Suppressor macrophage treated with lipopolysaccharide for 4 hours (primary cell): ENCODE measurements around the gene OPA1.

ENCODE experiments used
- DNase-seq: peaks from one replicate; pipeline ENCODE4 v3.0.0-alpha.2; 2020

Gene OPA1

DNA sequence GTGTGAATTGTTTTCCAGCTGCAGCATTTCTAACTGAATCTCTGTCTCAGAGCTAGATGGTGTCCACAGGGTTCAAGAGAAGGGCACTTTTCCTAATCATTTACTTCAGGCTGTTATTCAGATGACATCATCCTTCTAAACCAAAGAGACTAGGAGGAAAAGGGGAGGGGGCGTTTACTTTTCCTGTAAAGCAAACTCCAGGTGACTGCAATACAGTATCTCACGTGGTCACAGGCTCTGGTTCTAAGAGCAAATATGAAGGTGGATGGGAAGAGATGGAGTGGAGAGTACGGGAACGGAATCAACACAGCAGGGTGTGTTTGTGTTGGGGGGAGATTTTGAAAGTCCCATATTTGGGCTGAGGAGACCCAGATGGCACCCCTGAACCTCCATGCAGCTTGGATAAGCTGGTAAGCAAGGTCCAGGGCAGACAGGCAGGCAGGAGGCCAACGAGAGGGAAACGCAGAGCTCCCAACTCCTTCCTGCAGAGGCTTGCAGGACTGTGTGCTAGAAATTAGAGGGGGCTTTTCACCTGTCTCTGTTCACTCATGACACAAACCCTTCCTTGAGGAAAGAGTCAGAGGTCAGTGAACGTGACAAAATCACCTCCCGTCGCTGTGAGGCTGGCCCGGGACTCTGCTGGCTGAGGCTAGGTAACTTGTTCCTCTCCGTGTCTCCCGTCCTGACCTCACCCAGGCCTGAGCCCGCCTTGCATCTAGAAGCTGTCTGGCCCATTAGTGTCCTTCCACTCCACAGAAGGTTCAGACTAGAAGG, 151.2 kb downstream of the OPA1 start:
- no peak for DNase-seq

DNA sequence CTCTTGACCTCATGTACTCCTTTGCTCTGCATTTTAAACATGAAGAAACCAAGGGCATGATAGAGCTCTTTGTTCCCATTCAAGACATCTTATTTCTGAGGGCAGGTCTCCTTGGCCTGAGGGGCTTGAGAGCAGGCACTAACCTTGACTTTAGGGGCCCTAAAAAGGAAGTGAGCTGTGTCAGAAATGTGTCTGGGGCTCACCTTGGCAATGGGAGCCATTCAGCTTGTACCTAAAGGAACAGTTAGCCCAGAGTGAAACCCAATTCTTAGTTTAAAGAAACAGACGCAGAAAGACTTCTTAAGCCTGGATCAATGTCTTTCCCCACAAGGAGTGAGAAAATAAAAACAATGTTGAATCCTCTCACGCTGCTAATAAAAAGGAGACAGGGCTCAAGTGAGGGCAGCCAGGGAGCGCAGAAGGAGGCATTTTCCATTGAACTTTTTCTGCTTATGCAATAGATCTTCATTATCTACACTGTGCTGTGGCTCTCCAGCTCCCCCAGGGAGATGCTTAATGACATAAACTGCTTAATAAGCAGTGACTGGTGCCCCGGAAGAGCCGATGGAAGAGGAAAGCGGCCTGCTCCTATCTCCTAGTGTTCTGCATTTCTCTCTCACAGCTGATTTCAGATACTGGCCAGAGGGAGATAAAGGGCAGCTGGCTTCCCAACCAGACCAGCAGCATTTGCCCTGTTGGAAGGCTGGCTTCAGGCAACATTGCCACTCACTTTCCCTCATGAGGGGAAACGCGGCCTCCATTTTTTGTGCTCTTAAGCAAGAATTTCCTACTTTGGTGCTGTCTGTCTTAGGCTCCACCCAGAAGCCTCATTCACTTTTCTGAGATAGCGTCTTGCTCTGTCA, 152.0 kb downstream of the OPA1 start:
- no peak for DNase-seq

DNA sequence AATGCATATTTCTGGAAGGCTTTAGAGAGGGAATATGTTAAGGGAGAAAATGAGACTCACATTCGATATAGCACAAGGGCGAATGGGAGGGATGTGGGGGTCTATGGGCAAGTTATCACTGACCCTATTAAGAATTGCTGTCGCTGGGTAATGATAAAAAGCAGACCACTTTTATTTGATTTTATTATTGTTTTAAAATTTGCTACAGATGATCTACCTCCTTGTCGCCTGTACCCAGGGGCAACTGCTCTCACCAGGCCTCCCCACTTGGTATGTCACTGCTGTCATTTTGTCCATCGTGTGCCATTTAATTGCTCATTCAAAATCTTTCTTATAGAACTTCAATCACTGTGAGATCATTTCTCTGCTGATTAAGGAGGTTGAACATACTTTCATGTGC, 153.8 kb downstream of the OPA1 start:
- DNase-seq, result no peak
